Heart right ventricle (tissue), 16 donors: ENCODE measurements around the gene SYNJ2. TPM values are rescaled to one million over a fixed set of nuclear protein-coding genes. Genes with fewer than 3 reads are reported as not detected.

Source experiments
- ATAC-seq, 8 donors: fragments of 200-7000 bp; cut with Tn5 transposase; one replicate each; pipeline ENCODE4 v1.9.1; 2020; ENCODE audit warnings: mild to moderate bottlenecking in 8 of 8, moderate library complexity in 8 of 8, moderate number of reproducible peaks in 1 of 8
- DNase-seq, 2 donors: peaks; one replicate each; pipeline ENCODE4 v3.0.0-alpha.2; 2020
- H3K27ac ChIP-seq, 10 donors: fragments of 200-600 bp; sonication (generic) in 2 of 10; one replicate each; pipeline versions ENCODE4 v1.5.0 to v1.8.0; 2020 to 2022; ENCODE audit warnings: mild to moderate bottlenecking in 3 of 10
- H3K27me3 ChIP-seq, 7 donors: fragments of 200-600 bp; one replicate each; pipeline ENCODE4 v1.8.0; 2021 to 2022; ENCODE audit warnings: mild to moderate bottlenecking in 2 of 7
- H3K36me3 ChIP-seq, 9 donors: fragments of 200-600 bp; sonication (generic) in 1 of 9; one replicate each; pipeline versions ENCODE4 v1.5.0 to v1.8.0; 2020 to 2022; ENCODE audit warnings: mild to moderate bottlenecking in 2 of 9
- H3K4me1 ChIP-seq, 9 donors: fragments of 200-600 bp; sonication (generic) in 1 of 9; one replicate each; pipeline versions ENCODE4 v1.5.0 to v1.8.0; 2020 to 2022; ENCODE audit warnings: mild to moderate bottlenecking in 4 of 9
- H3K4me3 ChIP-seq, 10 donors: fragments of 200-600 bp; sonication (generic) in 2 of 10; one replicate each; pipeline versions ENCODE4 v1.5.0 to v1.8.0; 2020 to 2022; ENCODE audit warnings: mild to moderate bottlenecking in 7 of 10, moderate library complexity in 2 of 10
- H3K9me3 ChIP-seq, 11 donors: fragments of 200-600 bp in 10 of 11; sonication (generic) in 2 of 11; one replicate each; pipeline versions ENCODE4 v1.5.0 to v1.8.0; 2013 to 2022; ENCODE audit warnings: mild to moderate bottlenecking in 2 of 11, control low read depth in 1 of 11, moderate library complexity in 1 of 11
- WGBS, 2 donors: extraction: QIAGEN DNeasy Blood & Tissue Kit; methylation state at CpG; one replicate each; pipeline ENCODE4 v1.1.7; 2013; ENCODE audit warnings: inconsistent platforms in 1 of 2; 5-methylcytosine and 5-hydroxymethylcytosine counted together
- intact Hi-C, 10 donors: fragments of 100-400 bp; cut with DNase I; formaldehyde crosslinking; loops; one replicate each; pipeline versions ENCODE4 v1.11.1 to v1.14.2; 2022
- polyA plus RNA-seq, 2 donors: library from polyadenylated mRNA; stranded (reverse); fragments of 200-250 nt; gene quantifications; one replicate each; pipeline ENCODE4 v1.2.3, GENCODE V29; 2013
- total RNA-seq, 10 donors: library from RNA; stranded (reverse); fragmentation: NEBNext Ultra II Directional in 3 of 10; extraction: Animal tissue kit (Norgen Biotek cat#: 25700) in 3 of 10; gene quantifications; one replicate each; pipeline versions ENCODE4 v1.2.1 to v1.2.4, GENCODE V29; 2021 to 2023
- TF ChIP-seq, protein P1 (sequence below), 9 donors: fragments of 200-600 bp; sonication (generic) in 2 of 9; IDR thresholded peaks; one replicate each; pipeline versions ENCODE4 v1.5.0 to v1.8.0; 2021 to 2022; ENCODE audit warnings: antibody characterized with exemption in 9 of 9, mild to moderate bottlenecking in 5 of 9, moderate library complexity in 1 of 9
- donor health status: Arrhythmogenic right ventricular cardiomyopathy.
- donor health status: ischemic (EF 13 %, LVEDD 7.1; RV severe dilation, severe dysfunction).
- donor health status: healthy with polysubstance abuse.
- donor health status: DM: no; HTN: yes; CAD: no.
- donor health status: DM: no; HTN: no; CAD: no.
- donor health status: ischemic (EF 25% LVEDD 6.9; RV normal size, moderate dysfunction).
- donor health status: ischemic (EF 25% LVEDD 5.7; RV mildly dilated, moderate dysfunction).
- donor health status: healthy.
- donor health status: DM: yes; HTN: yes; CAD: no.
- donor health status: Ischemic cardiomyopathy.
- donor health status: ischemic (EF 35%, LVEDD 5.7; RV mildly dilated, moderate dysfunction).
- donor health status: nonischemic (EF 11% LVEDD 7.7; RV severe dilation, severe dysfunction).
- donor health status: DM: yes; HTN: yes; CAD: no.
- donor health status: PGD.
- donor health status: ischemic (EF 29% LVEDD 5.4; RV normal size, mild dysfunction).
- donor health status: nonischemic (EF 23%, LVEDD 6.1; RV moderate dilation, normal function).

SYNJ2 gene
- total and polyA plus RNA-seq, 12 donors, result 14.0 to 27.8 (median 19.0) TPM

DNA sequence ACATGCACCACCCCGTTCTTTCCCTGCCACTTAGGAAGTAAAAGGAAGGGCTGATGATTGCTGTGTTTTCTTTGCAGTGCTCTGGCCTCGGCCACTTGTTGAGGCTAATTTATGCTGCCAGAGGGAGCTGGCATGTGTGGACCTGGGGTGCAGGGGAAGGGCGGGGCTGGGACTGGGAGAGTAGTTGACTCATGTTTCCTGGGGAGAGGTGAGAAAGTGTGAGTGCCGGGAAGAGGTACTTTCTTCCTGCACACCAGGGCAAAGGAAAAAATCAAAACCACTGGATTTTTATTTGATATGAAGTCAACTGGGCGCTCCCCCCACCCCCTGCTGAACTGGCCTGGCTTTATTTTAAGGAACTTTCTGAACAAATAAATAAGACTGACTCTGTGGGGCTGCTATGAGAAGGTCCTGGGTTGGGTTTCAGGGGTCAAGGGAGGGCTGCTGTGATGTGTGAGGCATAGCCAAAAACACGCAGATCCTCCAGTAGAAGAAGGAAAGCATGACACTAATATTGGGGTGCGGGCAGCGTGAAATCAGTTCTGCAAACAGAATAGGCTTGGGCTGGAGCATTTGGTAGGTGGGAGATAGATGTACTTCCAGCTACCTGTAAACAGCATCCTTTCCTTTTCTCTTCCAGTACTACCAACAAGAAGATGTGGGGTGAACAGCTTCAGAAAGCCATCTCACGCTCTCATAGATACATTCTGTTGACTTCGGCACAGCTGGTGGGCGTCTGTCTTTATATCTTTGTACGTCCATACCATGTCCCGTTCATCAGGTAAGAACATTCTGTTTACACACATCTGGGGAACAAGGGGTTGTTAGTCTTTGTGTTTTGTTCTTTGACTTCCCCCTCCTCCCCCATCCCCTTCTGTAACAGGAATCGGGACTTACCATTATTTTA lies 87.5 kb downstream of the SYNJ2 start:
- ATAC-seq, result peak in 6 of 8 donors; percentile 23 to 59 (median 40)

DNA sequence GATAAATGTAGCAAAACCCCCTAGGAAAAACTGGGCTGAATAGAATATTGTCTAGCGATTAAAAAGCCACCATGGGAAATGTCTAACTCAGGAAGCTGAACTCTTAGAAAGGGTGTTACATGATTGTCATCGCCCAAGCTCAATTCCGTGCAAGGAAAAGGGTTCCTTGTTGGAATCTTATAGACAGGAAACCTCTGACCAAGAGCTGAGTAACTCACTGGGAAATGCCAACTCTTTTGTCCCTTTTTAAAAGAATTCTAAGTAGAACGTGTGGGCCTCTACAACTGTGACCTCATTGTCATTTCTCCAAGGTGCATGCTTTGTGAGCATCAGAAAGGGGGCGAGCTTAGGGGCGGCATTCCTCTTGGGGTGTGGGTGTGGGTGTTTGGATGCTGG lies 88.1 kb downstream of the SYNJ2 start:
- 65 to 79% methylated on average over 6 of the region's 6 CpGs for WGBS, 2 donors
- Histone ChIP-seq H3K4me3 (no peak overlapping the region), H3K27me3 (no peaks in the 10 kb centered on the region), H3K36me3 (peaks cover 0 to 94% (median 19%) of the 10 kb centered on the region in 9 donors), H3K27ac (peak overlapping the region in 7 of 10 donors; percentile 17 to 61 (median 32)), H3K4me1 (peaks cover 0 to 48% (median 11%) of the 10 kb centered on the region in 9 donors), H3K9me3 (no peaks in the 10 kb centered on the region)
- ATAC-seq, result peak in 4 of 8 donors; percentile 6 to 32 (median 11)
- intact Hi-C loops, result loop anchor here (5.0 to 10.0 kb wide), 9 partner anchors 82 to 755 kb away; partner anchors contain the start of genes SYNJ2 (in 4 of the 10) and TMEM242 (in 1 of the 10)
- TF ChIP-seq, protein P1, sequence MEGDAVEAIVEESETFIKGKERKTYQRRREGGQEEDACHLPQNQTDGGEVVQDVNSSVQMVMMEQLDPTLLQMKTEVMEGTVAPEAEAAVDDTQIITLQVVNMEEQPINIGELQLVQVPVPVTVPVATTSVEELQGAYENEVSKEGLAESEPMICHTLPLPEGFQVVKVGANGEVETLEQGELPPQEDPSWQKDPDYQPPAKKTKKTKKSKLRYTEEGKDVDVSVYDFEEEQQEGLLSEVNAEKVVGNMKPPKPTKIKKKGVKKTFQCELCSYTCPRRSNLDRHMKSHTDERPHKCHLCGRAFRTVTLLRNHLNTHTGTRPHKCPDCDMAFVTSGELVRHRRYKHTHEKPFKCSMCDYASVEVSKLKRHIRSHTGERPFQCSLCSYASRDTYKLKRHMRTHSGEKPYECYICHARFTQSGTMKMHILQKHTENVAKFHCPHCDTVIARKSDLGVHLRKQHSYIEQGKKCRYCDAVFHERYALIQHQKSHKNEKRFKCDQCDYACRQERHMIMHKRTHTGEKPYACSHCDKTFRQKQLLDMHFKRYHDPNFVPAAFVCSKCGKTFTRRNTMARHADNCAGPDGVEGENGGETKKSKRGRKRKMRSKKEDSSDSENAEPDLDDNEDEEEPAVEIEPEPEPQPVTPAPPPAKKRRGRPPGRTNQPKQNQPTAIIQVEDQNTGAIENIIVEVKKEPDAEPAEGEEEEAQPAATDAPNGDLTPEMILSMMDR (IDR thresholded peaks at IDR 0.05), result no peak
- no peak for DNase-seq

More for the DNA sequence above, 87.5 kb downstream of the SYNJ2 start:
- no peak for DNase-seq
- TF ChIP-seq, protein P1 (IDR thresholded peaks at IDR 0.05), result no peak
- peaks cover 0 to 94% (median 19%) of the 10 kb centered on the region in 9 donors for H3K36me3 ChIP-seq
- WGBS, 2 donors, result 72 to 83% methylated on average over 14 of the region's 14 CpGs
- no peaks in the 10 kb centered on the region for H3K27me3 ChIP-seq
- H3K27ac ChIP-seq, result peak overlapping the region in 8 of 10 donors; percentile 29 to 63 (median 54)
- H3K4me1 ChIP-seq, result peaks cover 0 to 46% (median 11%) of the 10 kb centered on the region in 9 donors
- intact Hi-C loops, result loop anchor here in 1 of 10 donors (10.0 kb wide), 1 partner anchor 754 kb away; no protein-coding TSS in a partner anchor
- H3K9me3 ChIP-seq, result no peaks in the 10 kb centered on the region
- H3K4me3 ChIP-seq, result no peak overlapping the region

DNA sequence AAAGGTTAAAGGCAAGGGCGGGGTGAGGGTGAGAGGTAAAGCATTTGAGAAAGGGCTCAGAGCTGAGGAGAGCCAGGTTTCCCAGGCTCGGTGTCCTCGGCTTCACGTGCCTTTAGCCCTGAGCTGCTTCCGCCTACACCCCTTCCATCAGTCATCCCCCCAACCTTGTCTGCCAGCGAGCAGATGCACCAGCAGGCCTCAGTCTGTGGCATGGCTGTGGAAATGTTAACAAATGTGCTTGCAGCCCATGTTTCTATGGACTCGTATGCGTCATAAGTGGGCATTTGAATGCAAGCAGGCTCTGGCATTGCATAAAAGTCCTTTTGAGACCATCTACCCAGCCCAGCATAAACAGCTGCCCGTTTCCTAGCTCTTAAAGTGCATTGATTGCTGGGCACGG lies 88.8 kb downstream of the SYNJ2 start:
- TF ChIP-seq, protein P1 (IDR thresholded peaks at IDR 0.05), result no peak
- H3K9me3 ChIP-seq, result no peaks in the 10 kb centered on the region
- intact Hi-C loops, result loop anchor here (5.0 to 10.0 kb wide), 8 partner anchors 83 to 746 kb away; partner anchors contain the start of genes SYNJ2 (in 4 of the 10) and TMEM242 (in 1 of the 10)
- H3K36me3 ChIP-seq, result peaks cover 0 to 94% (median 18%) of the 10 kb centered on the region in 9 donors
- no peak for ATAC-seq
- peak overlapping the region in 7 of 10 donors; percentile 17 to 61 (median 32) for H3K27ac ChIP-seq
- WGBS, 2 donors, result 92 to 96% methylated on average over 10 of the region's 10 CpGs
- peaks cover 0 to 48% (median 11%) of the 10 kb centered on the region in 9 donors for H3K4me1 ChIP-seq
- H3K4me3 ChIP-seq, result no peak overlapping the region
- no peak for DNase-seq
- H3K27me3 ChIP-seq, result no peaks in the 10 kb centered on the region
